ENCODE results near the gene FLCN.
"Not testable (repeated sequence)": the region's sequence is repeated elsewhere in the genome, so short reads cannot be mapped to it uniquely, and the experiment has no call there.

The FLCN gene

GRCh38 chr17:17191346-17191792 is 45.6 kb downstream of the FLCN start:
- ATAC-seq (no peak), DNase-seq (no peak)
- no peak overlapping the region for H3K27ac Mint-ChIP-seq
- peaks cover 3% of the 10 kb centered on the region for H3K4me1 Mint-ChIP-seq
- no peaks in the 10 kb centered on the region for H3K36me3 Mint-ChIP-seq (ENCODE audit: low read depth)
- H3K4me3 Mint-ChIP-seq = no peak overlapping the region
- no peaks in the 10 kb centered on the region for H3K27me3 Mint-ChIP-seq
- no peaks in the 10 kb centered on the region for H3K9me3 Mint-ChIP-seq

DNA sequence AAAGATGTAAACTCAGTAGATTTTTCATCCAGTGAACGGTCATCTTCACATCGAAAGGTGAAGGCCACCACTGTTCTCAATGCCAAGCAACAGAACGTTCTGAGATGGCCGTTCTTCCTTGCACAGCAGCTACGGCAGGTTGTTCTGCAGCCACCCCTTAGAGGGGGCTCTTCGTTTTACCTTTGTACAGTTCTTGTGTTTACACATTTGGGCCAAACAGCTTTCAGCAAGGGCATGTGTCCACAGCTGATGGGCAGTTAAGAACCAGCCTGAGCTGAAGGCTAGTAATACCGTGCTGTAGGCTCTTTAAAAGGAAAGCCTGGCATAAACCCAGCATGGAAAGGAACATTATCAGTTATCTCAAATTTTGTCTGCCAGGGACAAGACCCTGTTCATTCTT is 46.8 kb downstream of the FLCN start:
- Mint-ChIP-seq H3K9me3 (no peaks in the 10 kb centered on the region), H3K27me3 (no peaks in the 10 kb centered on the region), H3K4me3 (no peak overlapping the region), H3K4me1 (peaks cover 15% of the 10 kb centered on the region), H3K27ac (no peak overlapping the region), H3K36me3 (ENCODE audit: low read depth) (peaks cover 7% of the 10 kb centered on the region)
- no peak for DNase-seq
- no peak for ATAC-seq

DNA sequence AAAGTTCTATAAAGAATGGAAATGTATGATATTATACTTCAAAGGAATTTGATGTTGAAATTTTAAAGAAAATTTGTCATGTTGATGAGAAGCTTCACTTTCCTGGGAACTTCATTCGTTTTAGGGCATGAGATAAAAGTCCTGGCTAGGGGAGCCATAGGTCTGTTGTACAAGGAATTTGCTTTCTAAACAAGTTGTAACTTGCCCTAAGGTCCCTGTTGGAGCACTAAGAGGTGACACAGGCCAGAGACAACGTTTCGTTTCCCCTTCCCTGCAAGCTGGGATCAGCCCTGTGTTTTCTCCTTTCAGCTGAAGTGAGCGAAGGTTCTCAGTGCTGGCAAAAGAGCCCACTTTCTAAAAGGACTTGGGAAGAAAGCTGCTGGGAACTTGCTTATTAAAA is 47.4 kb downstream of the FLCN start:
- H3K4me3 Mint-ChIP-seq = no peak overlapping the region
- ATAC-seq = no peak
- H3K4me1 Mint-ChIP-seq = peaks cover 21% of the 10 kb centered on the region
- H3K27me3 Mint-ChIP-seq = no peaks in the 10 kb centered on the region
- H3K27ac Mint-ChIP-seq = no peak overlapping the region
- H3K36me3 Mint-ChIP-seq (ENCODE audit: low read depth) = peaks cover 10% of the 10 kb centered on the region
- H3K9me3 Mint-ChIP-seq = no peaks in the 10 kb centered on the region
- no peak for DNase-seq

GRCh38 chr17:17188586-17188985 is 48.4 kb downstream of the FLCN start:
- H3K4me3 Mint-ChIP-seq = no peak overlapping the region

GRCh38 chr17:17186551-17187505 is 50.1 kb downstream of the FLCN start:
- Mint-ChIP-seq H3K9me3 (no peaks in the 10 kb centered on the region), H3K4me1 (peaks cover 43% of the 10 kb centered on the region), H3K4me3 (no peak overlapping the region), H3K27ac (no peak overlapping the region), H3K27me3 (no peaks in the 10 kb centered on the region), H3K36me3 (ENCODE audit: low read depth) (peaks cover 16% of the 10 kb centered on the region)
- DNase-seq (no peak), ATAC-seq (no peak)

More at GRCh38 chr17:17188586-17188985, 48.4 kb downstream of the FLCN start:
- Mint-ChIP-seq H3K4me1 (peaks cover 31% of the 10 kb centered on the region), H3K9me3 (no peaks in the 10 kb centered on the region), H3K36me3 (ENCODE audit: low read depth) (peaks cover 13% of the 10 kb centered on the region), H3K27ac (no peak overlapping the region), H3K27me3 (no peaks in the 10 kb centered on the region)
- DNase-seq = no peak
- ATAC-seq = no peak

GRCh38 chr17:17186051-17186450 is 50.9 kb downstream of the FLCN start:
- peaks cover 16% of the 10 kb centered on the region for H3K36me3 Mint-ChIP-seq (ENCODE audit: low read depth)
- peaks cover 50% of the 10 kb centered on the region for H3K4me1 Mint-ChIP-seq
- DNase-seq = peak; percentile 52

DNA sequence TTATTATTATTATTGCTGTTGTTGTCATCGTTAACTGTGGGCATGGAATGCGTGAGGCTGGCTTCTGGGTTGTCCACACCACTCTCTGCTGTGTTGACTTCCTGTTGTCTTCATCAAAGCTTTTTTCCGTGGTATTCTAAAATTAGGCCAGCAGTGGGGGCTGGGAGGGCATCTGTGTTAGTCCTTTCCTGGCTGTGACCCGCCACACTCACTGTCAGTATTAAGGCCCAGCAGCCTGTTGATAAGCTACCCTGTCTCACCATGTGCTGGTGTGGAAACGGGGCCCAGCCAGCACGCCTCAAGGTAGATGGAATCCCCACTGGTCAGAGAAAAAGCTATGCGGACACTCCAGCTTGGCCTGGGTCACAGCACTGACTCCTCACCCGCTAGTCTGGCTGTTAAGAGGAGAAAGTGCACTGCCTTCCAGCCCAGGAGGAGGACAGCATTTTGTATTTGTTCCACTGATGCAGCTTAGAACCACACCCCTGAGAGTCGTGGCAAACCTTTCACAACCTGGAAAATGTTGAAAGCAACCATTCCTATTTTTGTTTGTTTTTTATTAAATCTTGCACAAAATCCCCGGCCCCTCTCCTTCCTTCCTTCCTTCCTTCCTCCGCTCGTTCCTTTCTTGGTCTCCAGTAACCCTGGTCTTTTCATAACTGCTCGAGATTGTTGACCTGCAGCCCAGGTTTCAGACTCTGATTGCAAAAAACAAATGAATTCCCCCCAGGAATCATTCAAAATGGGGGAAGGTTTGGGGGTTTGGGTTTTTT is 51.8 kb downstream of the FLCN start:
- H3K27me3 Mint-ChIP-seq, ATAC-seq, H3K4me3 Mint-ChIP-seq, DNase-seq, H3K9me3 Mint-ChIP-seq: not testable (repeated sequence)
- Mint-ChIP-seq H3K27ac (peak overlapping the region; percentile 34), H3K4me1 (peaks cover 59% of the 10 kb centered on the region), H3K36me3 (ENCODE audit: low read depth) (peaks cover 24% of the 10 kb centered on the region)

More at GRCh38 chr17:17186051-17186450, 50.9 kb downstream of the FLCN start:
- H3K9me3 Mint-ChIP-seq = no peaks in the 10 kb centered on the region
- peak overlapping the region; percentile 12 for H3K27ac Mint-ChIP-seq
- ATAC-seq = peak; percentile 50
- H3K4me3 Mint-ChIP-seq = no peak overlapping the region
- H3K27me3 Mint-ChIP-seq = no peaks in the 10 kb centered on the region

DNA sequence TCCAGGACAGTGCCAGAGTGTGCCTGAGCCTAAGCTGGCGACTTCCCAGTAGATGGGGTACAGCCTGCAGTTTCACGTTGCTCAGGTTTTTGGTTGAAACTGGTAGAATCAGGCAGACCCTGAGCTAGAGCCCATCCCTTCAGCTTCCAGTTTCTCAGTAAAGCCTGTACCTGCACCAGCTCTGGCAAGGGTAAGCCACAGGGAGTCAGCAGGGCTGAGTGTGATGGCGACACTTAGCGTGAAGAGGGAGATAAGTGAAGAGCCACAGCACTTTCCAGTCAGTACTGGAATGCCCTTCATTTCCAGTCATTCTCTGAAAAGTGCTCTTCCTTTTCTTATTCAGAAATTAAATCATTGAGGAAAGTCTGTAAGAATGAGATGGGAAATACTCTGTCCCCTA is 53.2 kb downstream of the FLCN start:
- Mint-ChIP-seq H3K4me1 (peaks cover 73% of the 10 kb centered on the region), H3K4me3 (no peak overlapping the region), H3K27me3 (no peaks in the 10 kb centered on the region), H3K36me3 (ENCODE audit: low read depth) (peaks cover 30% of the 10 kb centered on the region), H3K9me3 (no peaks in the 10 kb centered on the region), H3K27ac (peak overlapping the region; percentile 35)
- ATAC-seq (no peak), DNase-seq (no peak)

DNA sequence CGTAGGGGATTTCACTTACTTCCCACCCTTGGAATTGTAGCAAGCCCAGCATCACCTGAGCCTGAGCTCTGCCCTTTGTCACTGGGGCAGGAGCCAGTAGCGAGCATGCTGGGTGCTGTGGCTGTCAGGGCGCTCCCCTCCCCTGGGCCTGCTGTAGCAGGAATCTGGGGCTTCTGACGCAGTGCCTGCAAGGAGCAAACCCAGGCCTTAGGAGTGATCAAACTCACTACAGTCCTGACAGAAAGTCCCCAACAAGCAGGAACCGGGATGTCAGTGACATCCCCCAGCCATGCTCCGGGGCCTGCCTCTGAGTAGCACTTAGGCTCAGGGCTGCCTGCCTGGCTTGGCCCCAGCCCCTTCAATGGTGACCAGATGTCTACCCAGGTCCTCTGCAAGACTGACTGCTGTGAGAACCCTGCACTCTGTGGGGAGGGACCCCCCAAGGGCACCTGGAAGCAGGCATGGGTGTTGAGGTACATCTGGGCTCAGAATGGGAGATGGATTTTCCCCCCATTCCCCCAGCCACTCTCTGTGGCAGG is 54.3 kb downstream of the FLCN start:
- DNase-seq = no peak
- Mint-ChIP-seq H3K4me3 (no peak overlapping the region), H3K9me3 (no peaks in the 10 kb centered on the region), H3K4me1 (peaks cover 82% of the 10 kb centered on the region), H3K27ac (peak overlapping the region; percentile 72), H3K36me3 (ENCODE audit: low read depth) (peaks cover 37% of the 10 kb centered on the region), H3K27me3 (no peaks in the 10 kb centered on the region)
- no peak for ATAC-seq

- peak; percentile 14 for ATAC-seq
- Mint-ChIP-seq H3K27ac (peak overlapping the region; percentile 72), H3K27me3 (no peaks in the 10 kb centered on the region), H3K36me3 (ENCODE audit: low read depth) (peaks cover 44% of the 10 kb centered on the region), H3K4me1 (peaks cover 89% of the 10 kb centered on the region), H3K4me3 (peak overlapping the region; percentile 43), H3K9me3 (no peaks in the 10 kb centered on the region)
- DNase-seq = peak; percentile 21
Measured at GRCh38 chr17:17181666-17182597, 55.0 kb downstream of the FLCN start.

DNA sequence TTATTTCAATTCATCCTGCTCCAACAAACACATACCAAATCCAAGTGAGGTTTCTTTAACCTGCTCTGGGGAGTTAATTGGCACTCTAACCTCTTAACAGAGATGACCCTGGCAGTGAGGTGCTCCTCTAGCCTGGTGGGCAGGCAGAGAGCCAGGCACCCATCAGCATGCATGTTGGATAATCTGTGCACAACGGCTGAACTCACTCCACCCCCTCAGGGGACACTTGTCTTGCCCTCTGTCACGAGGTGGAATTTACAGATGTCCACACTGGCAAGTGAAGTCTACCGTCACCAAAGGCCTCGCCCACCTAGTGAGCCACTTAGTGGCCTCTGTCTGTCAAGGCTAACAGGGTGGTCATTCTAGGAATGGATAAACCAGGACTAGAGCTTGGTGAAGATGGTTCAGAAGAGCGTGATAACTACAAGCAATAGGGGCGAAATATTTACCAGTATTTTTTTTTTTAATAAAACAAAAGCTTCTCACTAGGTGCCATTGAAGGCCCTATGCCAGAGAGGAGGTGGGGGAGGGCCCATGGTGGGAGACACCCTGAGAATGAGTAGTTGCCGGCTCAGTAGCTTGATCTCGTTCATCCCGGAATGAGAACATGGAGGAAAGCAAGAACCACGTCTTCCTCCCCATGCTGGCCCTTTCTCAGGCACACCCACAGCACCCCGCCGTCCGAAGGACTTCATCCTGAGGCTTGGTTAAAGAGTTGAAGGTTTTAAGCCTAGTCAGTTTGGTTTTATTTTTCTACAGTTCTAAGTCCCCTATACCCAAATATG is 56.0 kb downstream of the FLCN start:
- H3K36me3 Mint-ChIP-seq (ENCODE audit: low read depth) = peaks cover 45% of the 10 kb centered on the region
- H3K4me1 Mint-ChIP-seq = peaks cover 90% of the 10 kb centered on the region
- DNase-seq (no peak), ATAC-seq (no peak)
- peak overlapping the region; percentile 24 for H3K27ac Mint-ChIP-seq
- no peak overlapping the region for H3K4me3 Mint-ChIP-seq
- H3K27me3 Mint-ChIP-seq = no peaks in the 10 kb centered on the region
- no peaks in the 10 kb centered on the region for H3K9me3 Mint-ChIP-seq

- Mint-ChIP-seq H3K27me3 (no peaks in the 10 kb centered on the region), H3K4me1 (peaks cover 89% of the 10 kb centered on the region), H3K27ac (peak overlapping the region; percentile 24), H3K9me3 (no peaks in the 10 kb centered on the region), H3K4me3 (no peak overlapping the region), H3K36me3 (ENCODE audit: low read depth) (peaks cover 39% of the 10 kb centered on the region)
- ATAC-seq = no peak
- no peak for DNase-seq
Measured at GRCh38 chr17:17180141-17180603, 56.8 kb downstream of the FLCN start.

- peaks cover 36% of the 10 kb centered on the region for H3K36me3 Mint-ChIP-seq (ENCODE audit: low read depth)
- no peaks in the 10 kb centered on the region for H3K9me3 Mint-ChIP-seq
- H3K27ac Mint-ChIP-seq = peak overlapping the region; percentile 71
- DNase-seq (no peak), ATAC-seq (peak; percentile 80)
- no peaks in the 10 kb centered on the region for H3K27me3 Mint-ChIP-seq
- H3K4me3 Mint-ChIP-seq = peak overlapping the region; percentile 16
- H3K4me1 Mint-ChIP-seq = peaks cover 86% of the 10 kb centered on the region
Measured at GRCh38 chr17:17179371-17179827, 57.6 kb downstream of the FLCN start.

All from activated naive CD8-positive, alpha-beta T cell treated with anti-CD3 and anti-CD28 coated beads, Interleukin-2, amount 50 U/mL, for 24 hours (primary cell).